GM23248 (cell line): ENCODE measurements around the gene COPS3. TPM values are rescaled to one million over a fixed set of nuclear protein-coding genes. Genes with fewer than 3 reads are reported as not detected.

Source experiments
- DNase-seq: peaks from one replicate; pipeline ENCODE4 v3.0.0-alpha.2; 2015
- H2AFZ ChIP-seq: fragments of 200-600 bp; sonication (generic); 2 replicates; pipeline ENCODE4 v1.6.1; 2016; ENCODE audit warnings: antibody characterized with exemption
- H3F3A ChIP-seq: fragments of 200-600 bp; sonication (generic); 2 replicates; pipeline ENCODE4 v1.6.1; 2016; ENCODE audit warnings: mild to moderate bottlenecking, antibody characterized with exemption, mixed run types; ENCODE audit not compliant: insufficient read depth
- H3K27ac ChIP-seq: fragments of 200-600 bp; sonication (generic); 2 replicates; pipeline ENCODE4 v1.5.1; 2016; ENCODE audit warnings: mild to moderate bottlenecking
- H3K27me3 ChIP-seq: fragments of 200-600 bp; sonication (generic); replicated peaks from 2 replicates; pipeline ENCODE4 v1.6.1; 2016; ENCODE audit warnings: mild to moderate bottlenecking; ENCODE audit not compliant: insufficient read depth
- H3K36me3 ChIP-seq: fragments of 200-600 bp; sonication (generic); 2 replicates; pipeline ENCODE4 v1.6.1; 2016; ENCODE audit warnings: low read depth, mild to moderate bottlenecking
- H3K4me1 ChIP-seq: fragments of 200-600 bp; sonication (generic); 2 replicates; pipeline ENCODE4 v1.6.1; 2016; ENCODE audit warnings: mild to moderate bottlenecking; ENCODE audit not compliant: insufficient read depth
- H3K4me2 ChIP-seq: fragments of 200-600 bp; sonication (generic); one replicate; pipeline ENCODE4 v1.6.1; 2016; ENCODE audit warnings: mild to moderate bottlenecking; ENCODE audit not compliant: unreplicated experiment
- H3K4me3 ChIP-seq: fragments of 200-600 bp; sonication (generic); 2 replicates; pipeline ENCODE4 v1.5.1; 2016; ENCODE audit warnings: mild to moderate bottlenecking
- H3K79me2 ChIP-seq: fragments of 200-600 bp; sonication (generic); 2 replicates; pipeline ENCODE4 v1.6.1; 2016; ENCODE audit warnings: mild to moderate bottlenecking; ENCODE audit not compliant: insufficient read depth
- H3K9ac ChIP-seq: fragments of 200-600 bp; sonication (generic); 2 replicates; pipeline ENCODE4 v1.6.1; 2016; ENCODE audit warnings: mild to moderate bottlenecking
- H3K9me2 ChIP-seq: fragments of 200-600 bp; sonication (generic); 2 replicates; pipeline ENCODE4 v1.6.1; 2016; ENCODE audit warnings: mixed run types, mild to moderate bottlenecking, moderate library complexity; ENCODE audit not compliant: insufficient read depth
- H3K9me3 ChIP-seq: fragments of 200-600 bp; sonication (generic); one replicate; pipeline ENCODE4 v1.6.1; 2017; ENCODE audit warnings: low read depth
- H4K20me1 ChIP-seq: fragments of 200-600 bp; sonication (generic); 2 replicates; pipeline ENCODE4 v1.6.0; 2016; ENCODE audit not compliant: insufficient read depth
- EZH2 ChIP-seq: fragments of 200-600 bp; sonication (generic); IDR thresholded peaks from 2 replicates; pipeline ENCODE4 v1.6.1; 2018; ENCODE audit warnings: antibody characterized with exemption, mild to moderate bottlenecking; ENCODE audit not compliant: insufficient read depth, poor library complexity, severe bottlenecking
- EZH2phosphoT487 ChIP-seq: fragments of 200-600 bp; sonication (generic); IDR thresholded peaks from 2 replicates; pipeline ENCODE4 v1.6.1; 2018; ENCODE audit warnings: antibody characterized with exemption, moderate library complexity, mild to moderate bottlenecking, low read depth; ENCODE audit not compliant: insufficient read depth
- WGBS, 2 experiments: methylation state at CpG; one replicate each; pipeline ENCODE4 v1.1.6; 2015 to 2017; ENCODE audit warnings: low lambda C conversion rate in 2 of 2, low coverage in 1 of 2; ENCODE audit errors: missing lambda C conversion rate in 2 of 2; 5-methylcytosine and 5-hydroxymethylcytosine counted together
- in situ Hi-C: fragments of 300-500 bp; cut with MboI; formaldehyde crosslinking; loops from 2 replicates; pipeline ENCODE4 v1.15.0; 2020
- polyA plus RNA-seq: library from polyadenylated mRNA; unstranded; fragments of >200 nt; fragmentation: Nextera tagmentation; extraction: Ambion mirVana; gene quantifications from 2 replicates; pipeline ENCODE4 v1.2.1, GENCODE V29; 2016
- total RNA-seq: library from RNA; depleted of rRNA; stranded (reverse); fragments of >200 nt; shearing (Covaris generic); gene quantifications from 2 replicates; pipeline ENCODE4 v1.2.3, GENCODE V29; 2014

COPS3 gene
- total and polyA plus RNA-seq, 2 experiments from 2014 or later: 90.2 to 93.3 TPM

- no peaks in the 10 kb centered on the region for H4K20me1 ChIP-seq
- H3K4me2 ChIP-seq: no peak overlapping the region
- H3K4me1 ChIP-seq: no peaks in the 10 kb centered on the region
- no peak overlapping the region for H3K4me3 ChIP-seq
- no peak for TF ChIP-seq EZH2
- no peak for TF ChIP-seq EZH2phosphoT487
- in situ Hi-C loops: no loop called here
- no peaks in the 10 kb centered on the region for H3K27me3 ChIP-seq
- H3K9me3 ChIP-seq: no peaks in the 10 kb centered on the region
- 87 to 99% methylated on average over 10 of the region's 10 CpGs for WGBS, 2 experiments
- H3K9me2 ChIP-seq: no peaks in the 10 kb centered on the region
- DNase-seq: no peak
- H3F3A ChIP-seq: no peaks in the 10 kb centered on the region
- H2AFZ ChIP-seq: no peak overlapping the region
- no peaks in the 10 kb centered on the region for H3K79me2 ChIP-seq
- H3K9ac ChIP-seq: no peak overlapping the region
- no peak overlapping the region for H3K27ac ChIP-seq
- H3K36me3 ChIP-seq: no peaks in the 10 kb centered on the region
These were observed 44.2 kb upstream of the COPS3 start for GRCh38 chr17:17325228-17325627.

GRCh38 chr17:17324616-17325015 lies 43.6 kb upstream of the COPS3 start:
- in situ Hi-C loops: no loop called here
- H3K9me2 ChIP-seq: no peaks in the 10 kb centered on the region

DNA sequence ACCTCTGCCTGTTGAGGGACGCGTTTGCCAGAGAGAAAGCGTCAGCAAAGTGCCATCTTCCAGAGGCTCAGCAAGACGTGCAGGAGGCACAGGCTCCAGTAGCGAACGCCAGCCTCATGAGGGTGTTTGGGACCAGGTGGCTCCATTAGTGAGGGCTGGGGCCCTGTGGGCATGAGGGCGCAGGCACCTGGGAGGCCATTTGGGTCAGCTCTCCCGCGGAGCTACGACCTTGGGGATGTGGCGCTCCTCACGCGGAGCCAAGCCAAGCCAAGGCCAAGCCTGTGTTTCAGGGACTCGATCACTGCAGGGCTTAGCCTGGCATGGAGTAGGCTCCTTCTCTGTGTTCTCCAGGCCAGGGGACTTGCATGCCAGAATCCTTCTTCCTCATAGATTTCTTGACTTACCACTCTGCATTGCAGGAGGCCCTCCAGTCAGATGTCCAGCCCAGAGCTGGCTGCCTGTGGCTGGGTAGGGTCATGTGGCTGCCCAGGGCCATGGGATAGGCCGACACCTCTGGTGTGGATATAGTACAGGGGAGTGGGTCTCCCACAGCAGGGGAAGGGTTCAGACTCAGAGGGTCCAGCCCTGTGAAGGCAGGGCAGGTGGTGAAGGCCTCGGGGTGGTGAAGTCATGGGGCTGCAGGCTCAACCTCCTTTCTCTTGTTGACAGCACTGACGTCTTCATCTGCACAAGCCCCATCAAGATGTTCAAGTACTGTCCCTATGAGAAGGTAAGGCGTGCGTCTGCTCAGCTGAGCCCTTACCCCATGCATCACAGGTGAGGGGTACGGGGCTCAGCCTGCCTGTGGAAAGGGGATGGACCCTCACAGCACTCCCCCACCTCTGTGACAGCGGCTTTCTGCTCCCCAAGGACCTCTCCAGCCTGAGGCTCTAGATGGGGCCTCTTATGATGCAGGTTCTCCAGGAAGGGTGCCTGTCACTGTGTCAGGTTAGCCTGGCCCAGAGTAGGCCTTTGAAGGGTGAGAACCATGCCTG lies 41.8 kb upstream of the COPS3 start:
- no peaks in the 10 kb centered on the region for H3K9me3 ChIP-seq
- H3K4me3 ChIP-seq: no peak overlapping the region
- no peak for TF ChIP-seq EZH2
- TF ChIP-seq EZH2phosphoT487: no peak
- no peaks in the 10 kb centered on the region for H3K79me2 ChIP-seq
- no peak for DNase-seq
- H3K36me3 ChIP-seq: no peaks in the 10 kb centered on the region
- H3K27ac ChIP-seq: no peak overlapping the region
- H4K20me1 ChIP-seq: no peaks in the 10 kb centered on the region
- H2AFZ ChIP-seq: no peak overlapping the region
- H3K27me3 ChIP-seq: no peaks in the 10 kb centered on the region
- H3F3A ChIP-seq: no peaks in the 10 kb centered on the region
- H3K9me2 ChIP-seq: no peaks in the 10 kb centered on the region
- in situ Hi-C loops: no loop called here
- no peak overlapping the region for H3K4me2 ChIP-seq
- H3K4me1 ChIP-seq: no peaks in the 10 kb centered on the region
- no peak overlapping the region for H3K9ac ChIP-seq
- WGBS, 2 experiments: 91 to 92% methylated on average over 18 to 19 of the region's 21 CpGs

More at GRCh38 chr17:17324616-17325015, 43.6 kb upstream of the COPS3 start:
- Histone ChIP-seq H3K36me3 (no peaks in the 10 kb centered on the region), H2AFZ (no peak overlapping the region), H3K4me1 (no peaks in the 10 kb centered on the region), H3K27me3 (no peaks in the 10 kb centered on the region), H3K9me3 (no peaks in the 10 kb centered on the region), H3K4me3 (no peak overlapping the region), H3K4me2 (no peak overlapping the region), H3K79me2 (no peaks in the 10 kb centered on the region), H3K27ac (no peak overlapping the region), H3K9ac (no peak overlapping the region), H4K20me1 (no peaks in the 10 kb centered on the region), H3F3A (no peaks in the 10 kb centered on the region)
- TF ChIP-seq EZH2 (no peak), EZH2phosphoT487 (no peak)
- DNase-seq: no peak
- 82 to 89% methylated on average over 8 of the region's 8 CpGs for WGBS, 2 experiments

DNA sequence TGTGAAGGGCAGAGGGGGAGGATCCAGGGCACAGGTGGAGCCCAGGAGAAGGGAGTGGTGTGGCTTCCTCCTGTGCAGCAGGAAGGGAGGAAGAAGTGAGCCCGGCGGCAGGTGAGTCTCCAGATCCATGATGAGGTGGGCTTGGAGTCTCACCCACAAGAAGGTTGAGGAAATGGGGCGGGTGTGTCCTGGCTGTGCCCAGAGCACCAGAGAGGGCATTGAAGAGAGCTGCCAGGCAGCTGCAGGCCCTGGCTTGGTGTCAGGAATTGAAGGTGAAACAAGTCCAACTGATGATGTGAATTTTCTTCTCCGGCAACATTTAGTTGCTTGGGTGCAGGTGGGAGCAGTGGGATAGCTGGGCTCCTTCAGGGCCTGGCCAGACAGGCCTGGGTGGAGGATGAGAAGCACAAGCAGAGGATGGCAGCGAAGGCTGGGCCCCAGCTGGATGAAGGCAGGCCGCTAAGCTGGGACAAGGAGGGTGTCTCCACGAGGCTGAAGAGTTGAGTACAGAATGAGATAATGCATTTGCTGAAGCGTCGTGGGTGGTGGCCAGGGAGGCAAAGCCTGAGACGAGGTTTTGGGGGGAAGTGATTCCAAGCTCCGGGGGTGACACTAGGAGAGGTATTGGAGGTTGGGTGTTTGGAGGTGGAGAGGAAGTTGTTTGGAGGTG lies 40.4 kb upstream of the COPS3 start:
- WGBS, 2 experiments: 91 to 92% methylated on average over 11 of the region's 11 CpGs
- H3F3A ChIP-seq: no peaks in the 10 kb centered on the region
- no peak overlapping the region for H3K9ac ChIP-seq
- H4K20me1 ChIP-seq: no peaks in the 10 kb centered on the region
- H3K4me1 ChIP-seq: no peaks in the 10 kb centered on the region
- no peak overlapping the region for H3K4me3 ChIP-seq
- H2AFZ ChIP-seq: no peak overlapping the region
- no peak overlapping the region for H3K4me2 ChIP-seq
- in situ Hi-C loops: no loop called here
- no peaks in the 10 kb centered on the region for H3K27me3 ChIP-seq
- DNase-seq: no peak
- H3K9me3 ChIP-seq: no peaks in the 10 kb centered on the region
- no peaks in the 10 kb centered on the region for H3K79me2 ChIP-seq
- no peaks in the 10 kb centered on the region for H3K9me2 ChIP-seq
- H3K36me3 ChIP-seq: no peaks in the 10 kb centered on the region
- TF ChIP-seq EZH2: no peak
- TF ChIP-seq EZH2phosphoT487: no peak
- no peak overlapping the region for H3K27ac ChIP-seq
